Head of caudate nucleus (tissue), 42 donors: ENCODE measurements around the gene SLC30A7.
A peak's percentile ranks its signal among the peaks of the same experiment; 100 is the strongest.

Experiments used
- DNase-seq, 42 donors: peaks; one replicate each; pipeline versions ENCODE4 v3.0.0 to v3.0.0-alpha.2; 2020 to 2021; ENCODE audit warnings: mixed read lengths in 7 of 42
- intact Hi-C: fragments of 100-400 bp; cut with DNase I; formaldehyde crosslinking; loops from one replicate; pipeline ENCODE4 v1.15.0; 2022

The SLC30A7 gene

DNA sequence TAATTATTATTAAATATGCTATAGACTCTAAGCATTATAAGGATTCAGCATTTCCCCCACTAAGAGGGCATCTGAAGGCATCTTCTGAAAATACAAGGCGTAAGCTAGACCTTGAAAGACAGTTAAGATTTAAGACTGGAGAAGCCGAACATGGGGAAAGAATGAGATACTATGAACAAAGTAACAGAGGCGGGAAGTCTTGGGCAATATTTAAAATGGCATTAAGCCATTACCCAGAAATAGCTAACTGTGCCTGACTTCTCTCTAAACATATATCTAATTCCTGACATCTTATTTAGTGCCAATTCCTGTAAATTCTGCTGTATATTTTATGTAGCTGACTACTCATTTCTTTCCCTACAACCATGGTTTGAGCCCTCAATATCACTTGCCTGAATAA, 108.8 kb downstream of the SLC30A7 start:
- intact Hi-C loops, result no loop called here
- DNase-seq, result no peak

DNA sequence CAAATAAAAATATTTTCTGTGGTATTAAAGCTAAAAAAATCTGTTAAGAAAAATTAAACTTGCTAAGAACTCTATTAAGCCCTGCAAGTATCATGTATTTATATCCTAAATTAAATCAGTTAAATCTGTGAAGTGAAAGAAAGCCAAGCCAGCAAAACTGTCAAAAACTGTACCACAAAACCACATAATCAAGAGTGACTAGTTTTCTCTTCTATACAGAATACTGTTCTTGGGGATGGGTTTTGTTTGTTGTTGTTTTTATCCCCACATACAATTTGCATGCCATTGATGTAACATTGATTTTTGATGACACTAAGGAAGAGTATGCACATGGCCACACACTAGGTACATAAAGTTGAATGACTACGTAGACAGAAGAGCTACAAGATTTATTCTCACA, 109.3 kb downstream of the SLC30A7 start:
- intact Hi-C loops, result no loop called here
- no peak for DNase-seq

DNA sequence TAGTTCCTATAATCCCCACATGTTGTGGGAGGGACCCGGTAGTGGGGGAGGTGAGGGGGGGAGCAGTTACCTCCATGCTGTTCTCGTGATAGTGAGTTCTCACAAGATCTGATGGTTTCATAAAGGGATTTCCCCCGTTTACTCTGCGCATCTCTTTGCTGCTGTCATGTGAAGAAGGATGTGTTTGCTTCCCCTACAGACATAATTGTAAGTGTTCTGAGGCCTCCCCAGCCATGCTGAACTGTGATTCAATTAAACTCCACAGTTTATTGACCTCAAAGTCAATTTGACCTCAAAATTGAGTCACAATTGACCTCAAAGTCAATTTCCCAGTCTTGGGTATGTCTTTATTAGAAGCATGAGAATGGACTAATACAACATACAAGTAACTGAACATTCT, 110.0 kb downstream of the SLC30A7 start:
- no peak for DNase-seq
- intact Hi-C loops, result no loop called here

DNA sequence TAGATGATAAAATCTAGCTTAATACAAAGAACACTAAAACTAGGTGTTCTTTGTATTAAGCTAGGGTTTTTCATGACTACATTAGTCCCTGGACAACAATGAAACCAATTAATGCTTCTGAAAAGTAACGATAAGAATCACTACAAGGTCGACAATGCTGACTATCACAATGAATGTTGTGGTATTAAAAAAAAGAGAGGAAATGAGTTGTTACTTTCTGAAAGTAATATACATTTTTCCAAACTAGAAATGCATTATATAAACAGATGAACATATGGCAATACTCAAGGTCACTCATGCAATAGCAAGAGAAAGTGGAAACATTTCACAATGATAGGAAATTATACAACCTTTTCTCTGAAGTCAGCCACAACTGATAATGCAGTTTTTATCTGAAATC, 110.7 kb downstream of the SLC30A7 start:
- intact Hi-C loops, result no loop called here
- no peak for DNase-seq

DNA sequence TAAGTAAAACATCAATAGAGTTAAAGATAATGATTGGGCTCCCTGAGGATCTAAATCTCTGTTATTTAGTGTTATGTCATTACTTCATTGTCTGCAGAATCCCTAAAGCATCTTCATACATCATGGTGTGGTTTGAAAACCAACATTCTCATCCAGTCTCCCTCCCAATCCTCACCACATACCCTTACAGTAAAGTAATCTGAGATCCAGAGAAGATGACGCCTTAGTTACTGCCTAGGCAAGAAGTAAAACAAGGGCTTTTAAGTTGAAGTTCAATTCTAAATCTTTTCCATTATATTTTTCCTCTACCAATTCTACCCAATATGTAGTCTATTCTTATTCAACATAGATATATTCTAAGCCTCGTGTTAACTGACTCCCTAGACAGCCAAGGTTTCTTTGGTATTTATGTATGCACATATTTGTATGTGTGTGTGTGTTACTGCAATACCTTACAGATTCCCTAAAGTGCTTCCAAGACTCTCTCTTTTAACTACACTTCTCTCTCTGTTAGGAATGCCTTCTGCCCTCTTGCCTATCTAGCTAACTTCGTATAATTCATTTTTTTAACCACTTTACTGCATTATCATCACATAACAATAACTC, 112.4 kb downstream of the SLC30A7 start:
- intact Hi-C loops, result no loop called here

DNA sequence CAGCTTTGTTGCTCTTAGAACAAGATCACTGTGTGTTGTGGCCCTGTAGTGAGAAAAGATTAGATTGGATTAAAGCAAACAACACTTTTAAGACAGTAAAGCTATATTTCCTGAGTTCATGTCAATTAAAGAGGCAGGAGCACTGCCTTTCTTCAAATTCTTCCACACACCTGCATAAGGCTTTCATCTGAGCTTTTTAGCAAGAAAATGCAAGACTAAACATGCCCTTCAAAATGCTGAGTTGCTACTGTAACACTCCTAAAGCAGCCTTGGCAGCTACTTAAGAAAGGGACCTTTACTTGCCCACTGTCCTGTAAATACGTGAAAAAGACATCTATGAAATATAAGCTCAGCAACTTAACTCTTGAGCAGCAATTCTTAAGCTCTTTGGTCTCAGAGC, 117.9 kb downstream of the SLC30A7 start:
- intact Hi-C loops, result no loop called here

More for the DNA sequence above, 112.4 kb downstream of the SLC30A7 start:
- no peak for DNase-seq

DNA sequence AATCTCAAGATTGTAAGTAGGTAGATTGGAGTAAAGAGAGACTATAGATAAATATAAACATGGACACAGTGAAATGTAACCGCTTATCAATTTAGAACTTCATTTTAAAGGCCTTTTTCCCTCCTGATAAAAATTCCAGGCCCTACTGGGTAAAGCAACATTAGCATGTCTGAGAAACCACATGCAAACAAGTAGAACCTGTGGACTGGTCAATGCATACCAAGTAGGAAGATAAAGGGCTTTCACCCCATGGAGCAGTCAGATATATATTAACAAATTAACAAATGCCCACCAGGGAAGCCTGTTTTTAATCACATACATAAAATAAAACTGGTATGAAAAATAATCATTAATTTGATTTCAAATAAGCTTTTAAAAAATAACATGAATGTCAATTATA, 121.6 kb downstream of the SLC30A7 start:
- intact Hi-C loops, result no loop called here
- DNase-seq, result no peak

More for the DNA sequence above, 117.9 kb downstream of the SLC30A7 start:
- DNase-seq, result no peak

DNA sequence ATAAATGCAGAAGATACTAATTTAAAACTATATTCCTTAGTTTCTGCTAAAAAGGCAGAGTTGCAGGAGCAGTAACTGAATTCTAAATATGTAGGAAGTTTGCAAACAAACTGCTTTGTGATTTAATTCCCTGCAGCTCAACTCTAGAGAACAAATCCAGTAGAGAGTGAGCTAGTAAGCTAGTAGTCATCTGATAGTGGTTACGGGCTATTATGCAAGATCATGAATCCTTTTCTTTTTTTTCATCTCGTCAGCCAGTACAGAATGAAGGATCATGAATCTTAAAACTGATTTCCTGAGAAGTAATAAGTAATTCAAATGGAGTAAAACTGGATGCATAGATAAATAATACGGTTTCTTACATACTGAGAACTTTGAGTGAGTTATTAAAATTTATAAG, 126.4 kb downstream of the SLC30A7 start:
- no peak for DNase-seq
- intact Hi-C loops, result no loop called here

DNA sequence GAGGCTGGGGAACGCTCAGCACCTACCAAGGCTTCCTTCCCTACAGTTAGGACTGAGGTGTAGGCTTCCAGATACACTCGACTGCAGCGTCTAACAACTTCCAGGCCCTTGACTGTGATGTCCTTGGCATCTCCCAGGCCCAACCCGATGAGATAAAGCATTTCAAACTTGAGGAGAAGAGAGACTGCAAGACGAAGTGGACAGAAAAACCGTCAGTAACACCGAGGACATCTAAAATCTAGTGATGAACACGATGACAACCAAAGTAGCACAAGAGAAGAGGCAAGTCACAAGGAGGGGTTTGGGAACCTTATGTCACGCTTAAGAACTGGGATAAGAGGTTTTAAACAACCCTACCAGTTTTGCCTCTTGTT, 129.4 kb downstream of the SLC30A7 start:
- intact Hi-C loops, result no loop called here
- peak in 29 of 42 donors; percentile 2 to 52 (median 21) for DNase-seq

DNA sequence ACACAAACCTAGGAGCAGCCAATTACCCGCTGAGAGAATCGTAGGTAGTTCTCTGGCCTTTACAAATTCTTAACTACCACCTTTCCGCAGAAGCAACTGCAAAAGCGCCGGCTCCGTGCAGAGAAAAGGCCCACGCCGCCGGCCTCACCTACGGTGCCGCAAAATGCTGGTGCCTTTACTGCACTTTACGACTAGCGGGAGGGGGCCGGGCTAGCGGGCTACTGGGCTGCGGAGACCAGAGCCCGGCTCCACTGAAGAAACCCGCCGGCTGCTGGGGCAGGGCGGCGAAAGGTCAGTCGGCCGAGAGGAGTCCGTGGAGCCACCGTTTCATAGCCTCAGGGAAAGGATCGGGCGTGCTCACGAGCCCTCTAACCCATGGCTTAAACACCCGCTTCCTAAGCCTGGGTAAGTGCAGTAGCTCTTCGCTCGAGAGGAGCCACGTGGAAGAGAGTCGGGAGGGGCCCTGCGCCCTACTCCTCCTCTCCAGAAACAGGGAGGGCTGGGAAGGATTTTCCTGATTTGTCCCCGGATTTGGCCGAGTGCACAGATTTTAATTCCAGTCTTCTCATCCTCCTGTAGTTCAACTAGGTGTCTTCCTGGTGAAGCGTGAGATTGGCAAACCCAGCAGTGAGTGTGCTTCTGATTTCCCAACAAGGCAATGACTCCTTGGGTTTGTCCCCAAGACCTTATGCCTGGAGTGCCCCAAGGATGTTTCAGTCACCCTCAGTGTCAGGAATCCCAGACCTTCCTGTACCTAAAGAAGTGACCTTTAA, 130.0 kb downstream of the SLC30A7 start, which contains the start of gene DPH5:
Gene DPH5 (minus strand): TSS at position 128 of the 773 bp plus-strand sequence. CDS start 341 bp downstream, outside the sequence.
- intact Hi-C loops, result no loop called here

DNA sequence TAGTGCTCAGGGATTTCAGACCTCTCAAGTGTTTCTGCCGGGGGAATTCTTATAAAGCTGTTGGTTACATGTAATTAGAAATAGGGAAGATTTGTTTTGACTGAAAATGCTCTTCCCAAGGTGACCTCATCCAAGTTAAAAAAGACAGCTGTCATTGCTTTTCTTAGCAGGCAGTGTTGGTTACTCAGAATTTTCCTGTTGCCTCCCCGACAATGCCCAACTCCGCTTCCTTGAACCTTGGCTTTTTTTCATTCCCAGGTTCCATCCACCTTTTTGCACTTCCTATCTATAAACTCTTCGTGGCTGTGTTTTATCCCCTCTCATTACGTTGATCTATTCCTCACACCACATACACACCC, 130.5 kb downstream of the SLC30A7 start:
- intact Hi-C loops, result no loop called here
- DNase-seq, result no peak

More for the DNA sequence above, 130.0 kb downstream of the SLC30A7 start, which contains the start of gene DPH5:
- DNase-seq, result peak; percentile 85 to 97 (median 92)

DNA sequence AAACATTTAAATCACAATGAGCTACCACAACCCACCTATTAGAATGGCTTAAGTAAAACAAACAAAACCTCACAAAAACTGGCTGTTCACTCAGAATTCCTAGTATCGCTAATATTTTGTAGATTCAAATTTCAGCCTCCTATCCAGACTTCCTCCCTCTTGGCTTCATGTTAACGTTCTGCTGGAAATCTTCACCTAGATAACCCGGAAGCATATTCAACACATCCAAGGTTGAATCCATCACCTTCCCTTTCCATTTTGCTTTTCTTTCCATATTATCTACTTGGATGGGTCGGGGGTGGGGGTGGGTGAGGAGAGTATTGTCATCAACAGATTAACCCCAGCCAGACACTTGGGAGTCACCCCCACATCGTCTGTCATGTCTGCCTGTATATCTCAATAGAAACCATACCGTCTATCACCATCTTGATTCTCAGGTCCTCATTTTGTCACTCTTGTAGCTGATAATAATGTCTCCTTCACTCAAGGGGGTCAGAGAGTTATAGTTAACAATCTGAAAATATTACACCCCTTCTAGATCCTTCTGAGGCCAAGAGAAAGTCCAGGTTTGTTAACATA, 131.4 kb downstream of the SLC30A7 start:
- intact Hi-C loops, result no loop called here

DNA sequence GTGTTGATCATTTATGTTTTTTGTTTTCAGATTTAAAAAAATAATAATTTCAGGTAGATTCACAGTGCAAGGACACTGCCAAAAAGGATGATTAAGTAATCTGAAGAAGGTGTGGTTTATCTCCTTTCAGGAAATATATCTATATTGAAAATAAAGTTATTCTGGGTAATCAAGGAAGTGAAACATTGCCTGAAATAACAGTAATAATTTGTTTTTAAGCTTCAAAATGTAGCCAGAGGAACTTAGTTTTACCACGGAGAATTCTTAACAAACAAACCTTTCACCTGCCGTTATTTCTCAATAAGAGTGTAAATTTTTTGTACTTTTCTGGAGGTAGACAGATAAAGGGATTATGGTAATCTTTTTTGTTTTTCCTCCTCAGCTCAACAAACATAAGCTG, 132.6 kb downstream of the SLC30A7 start:
- intact Hi-C loops, result no loop called here
- no peak for DNase-seq

More for the DNA sequence above, 131.4 kb downstream of the SLC30A7 start:
- DNase-seq, result no peak

DNA sequence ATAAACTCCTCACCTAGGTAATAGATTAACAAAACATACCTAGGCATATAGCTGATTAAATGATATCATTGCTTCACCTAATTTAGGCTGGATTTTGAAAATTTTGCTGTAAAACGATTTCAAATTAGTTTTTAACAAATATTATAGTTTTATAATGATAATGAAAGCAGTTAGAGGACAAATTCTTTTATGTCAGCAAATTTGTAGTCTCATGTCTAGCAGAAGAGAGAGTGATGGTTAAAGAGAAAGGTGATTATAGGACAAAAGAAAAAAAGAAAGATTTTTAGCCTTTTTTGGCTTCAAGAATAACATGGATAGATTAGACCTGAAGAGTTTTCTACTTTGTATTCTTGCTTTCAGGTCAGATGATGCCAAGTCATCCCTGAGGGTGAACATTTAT, 133.3 kb downstream of the SLC30A7 start:
- intact Hi-C loops, result no loop called here
- DNase-seq, result no peak

DNA sequence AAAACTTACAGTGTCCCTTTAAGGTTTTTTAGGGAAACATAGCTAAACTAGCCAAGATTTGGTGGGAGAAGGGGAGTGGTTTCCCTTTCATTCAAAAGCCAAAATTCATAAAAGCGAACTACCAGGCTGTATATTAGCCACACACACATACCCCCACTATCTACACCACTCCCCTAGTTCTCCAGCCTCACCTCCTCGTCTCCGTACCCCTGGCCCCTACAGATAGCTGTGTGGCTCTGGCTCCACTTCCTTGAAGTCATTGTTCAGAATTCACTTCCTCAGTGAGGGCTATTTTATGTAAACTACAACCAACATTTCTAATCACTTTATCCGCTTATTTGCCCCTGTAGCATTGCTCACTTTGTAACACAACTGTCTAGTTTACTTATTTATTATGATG, 135.0 kb downstream of the SLC30A7 start:
- DNase-seq, result no peak
- intact Hi-C loops, result no loop called here
